GM18873 (cell line): ENCODE measurements around the gene RNASEH1.

Experiments
- ATAC-seq: cut with Tn5 transposase; IDR thresholded peaks from one replicate; pipeline ENCODE4 v1.9.1; 2021; ENCODE audit warnings: mild to moderate bottlenecking, moderate library complexity, moderate number of reproducible peaks; ENCODE audit not compliant: unreplicated experiment, low FRiP score

RNASEH1 gene

GRCh38 chr2:3563521-3563976 lies 5.4 kb upstream of the RNASEH1 start:
- peak; percentile 41 for ATAC-seq

DNA sequence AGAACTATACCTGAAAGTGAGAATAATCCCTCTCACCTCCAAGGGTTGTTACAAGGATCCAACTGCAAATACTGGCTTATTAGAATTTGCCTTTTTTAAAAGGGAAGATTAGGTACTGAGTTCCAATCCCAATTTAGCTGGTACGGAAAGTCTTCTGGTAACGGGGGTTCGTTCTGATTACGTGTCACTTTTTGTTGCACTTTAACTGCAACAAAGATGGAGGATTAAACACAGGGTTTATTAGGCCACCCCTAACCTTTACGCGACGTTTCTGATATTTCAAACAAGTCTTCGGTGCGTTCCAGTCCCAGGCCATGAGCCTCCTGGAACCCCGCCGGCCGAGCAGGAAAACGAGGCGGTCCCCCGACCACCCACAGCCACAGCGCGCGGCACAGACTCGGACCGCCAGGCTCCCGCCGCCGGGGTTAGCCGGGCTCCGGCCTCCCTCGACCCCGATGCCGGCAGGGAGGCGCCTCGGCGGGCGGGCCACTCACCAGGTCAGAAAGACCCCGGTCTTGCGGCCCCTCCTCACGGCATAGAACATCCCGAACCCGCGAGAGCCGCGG lies 411 bp downstream of the RNASEH1 start:
- peak; percentile 24 for ATAC-seq

GRCh38 chr2:3553946-3554345 lies 4.2 kb downstream of the RNASEH1 start:
- no peak for ATAC-seq

- no peak for ATAC-seq
Measured at GRCh38 chr2:3547915-3548314, 10.2 kb downstream of the RNASEH1 start.

DNA sequence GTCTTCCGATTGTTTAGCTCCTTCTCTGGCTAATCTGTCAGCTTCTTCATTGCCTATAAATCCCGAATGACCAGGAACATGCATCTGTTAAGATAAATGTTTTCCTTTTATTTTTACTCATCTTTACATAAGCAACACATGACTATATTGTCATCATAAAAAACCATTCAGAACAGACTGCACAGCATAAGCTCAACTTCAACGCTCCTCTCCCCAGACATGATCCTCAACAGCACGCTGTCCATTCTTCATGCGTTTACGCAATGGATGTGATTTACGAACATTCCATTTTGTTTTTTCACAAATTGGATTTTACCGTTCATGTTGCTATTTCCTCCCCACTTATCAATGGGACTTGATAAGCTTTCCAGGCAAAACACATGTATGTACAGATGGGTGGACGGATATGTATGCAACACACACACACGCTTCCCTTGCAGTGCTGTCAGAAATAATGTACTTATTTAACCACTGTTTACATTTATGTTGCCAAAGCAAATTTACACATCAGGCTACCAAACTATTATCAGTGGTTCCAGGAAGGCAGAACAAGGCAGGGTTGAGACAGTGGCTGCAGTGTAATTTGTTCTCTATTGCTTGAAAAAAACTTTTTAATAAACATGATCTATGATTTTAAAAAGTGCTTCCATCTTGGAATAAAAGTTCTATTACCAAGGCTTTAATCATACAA lies 12.2 kb downstream of the RNASEH1 start:
- no peak for ATAC-seq

GRCh38 chr2:3543023-3543683 lies 15.0 kb downstream of the RNASEH1 start:
- ATAC-seq = no peak

DNA sequence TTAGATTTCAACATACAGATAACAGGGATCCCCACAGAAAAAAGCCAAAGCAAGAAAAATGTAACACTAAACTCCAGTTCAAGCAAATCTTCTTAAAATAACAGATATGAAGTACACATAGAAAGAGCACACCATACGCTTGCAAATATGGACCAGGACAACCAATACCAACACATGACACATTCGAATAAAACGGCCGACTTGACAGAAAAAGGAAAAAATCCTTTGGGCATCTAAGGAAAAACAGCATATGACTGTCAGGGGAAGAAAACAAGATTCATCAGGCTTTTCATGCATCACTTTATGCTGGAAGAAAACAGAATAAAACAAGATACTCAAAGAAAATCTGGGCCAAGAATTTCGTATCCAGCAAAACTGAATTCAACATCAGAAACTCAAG lies 16.0 kb downstream of the RNASEH1 start:
- no peak for ATAC-seq

GRCh38 chr2:3539836-3540235 lies 18.3 kb downstream of the RNASEH1 start:
- ATAC-seq = no peak

GRCh38 chr2:3536682-3537632 lies 21.2 kb downstream of the RNASEH1 start:
- no peak for ATAC-seq

DNA sequence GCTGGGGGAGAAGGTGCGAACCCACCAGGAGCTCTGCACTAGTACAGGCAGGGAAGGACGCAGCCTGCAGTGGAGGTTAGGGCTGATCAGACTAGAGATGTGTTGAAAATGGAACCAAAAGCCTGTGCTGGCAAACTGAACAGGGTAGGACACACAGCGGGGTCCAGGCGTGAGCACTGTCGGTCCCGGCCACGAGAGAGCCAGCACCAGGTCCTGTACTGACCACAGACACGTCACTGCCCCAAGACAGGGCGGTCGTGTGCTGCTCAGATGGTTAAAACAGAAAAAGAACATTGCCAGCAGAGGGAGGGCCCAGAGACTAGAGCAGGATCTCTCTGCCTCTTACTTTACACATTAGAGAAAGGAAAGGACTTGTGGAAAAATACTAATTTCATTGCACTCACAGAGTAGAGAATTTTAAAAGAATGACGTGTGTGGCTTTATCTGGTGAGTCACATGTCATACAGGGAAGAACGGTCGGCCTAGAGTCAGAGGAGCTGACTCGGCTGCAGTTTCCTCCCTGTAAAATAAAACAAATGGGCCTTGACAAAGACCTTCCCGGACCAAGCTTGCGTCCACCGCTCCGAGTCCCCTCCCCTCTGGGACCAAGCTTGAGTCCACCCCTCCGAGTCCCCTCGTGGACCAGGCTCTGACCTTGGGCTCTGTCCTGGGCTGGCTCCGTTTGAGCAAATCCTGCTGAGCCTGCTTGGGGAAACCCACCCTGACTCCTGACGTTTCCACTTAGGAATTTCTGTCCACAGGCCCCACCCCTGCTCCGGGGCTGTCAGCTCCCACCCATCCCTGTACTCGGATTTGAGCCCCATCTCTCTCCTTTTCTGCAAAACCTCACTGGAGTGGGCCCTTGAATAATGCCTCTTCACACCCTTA lies 22.1 kb downstream of the RNASEH1 start:
- ATAC-seq = no peak

- ATAC-seq = no peak
Measured at GRCh38 chr2:3535467-3535793, 22.7 kb downstream of the RNASEH1 start.

DNA sequence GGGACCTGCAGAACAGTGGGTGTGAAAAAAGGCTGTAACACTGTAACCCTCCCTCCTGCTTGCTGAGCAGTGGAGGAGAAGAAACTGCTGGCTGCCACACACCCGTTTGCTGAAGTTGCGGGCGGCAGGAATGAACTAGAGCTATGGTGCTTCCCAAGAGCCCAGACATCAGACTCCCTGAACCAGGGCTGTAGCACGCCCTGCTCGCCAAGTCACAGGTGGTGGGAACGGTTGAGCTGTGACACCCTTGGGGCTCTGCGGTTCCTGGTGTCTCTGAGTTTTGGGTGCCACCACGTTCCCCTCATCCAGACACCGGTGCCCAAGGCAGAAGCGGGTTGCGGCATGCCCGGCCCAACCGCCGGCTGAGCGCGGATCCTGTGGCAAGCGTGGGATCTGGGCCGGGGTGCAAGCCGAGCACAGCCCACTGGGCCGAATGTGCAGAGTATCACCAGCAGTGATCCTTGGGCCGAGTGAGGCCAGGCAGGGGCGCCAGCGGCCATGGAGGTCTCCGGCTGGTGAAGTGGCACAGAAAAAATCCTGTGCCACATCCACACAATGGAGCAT lies 23.8 kb downstream of the RNASEH1 start:
- no peak for ATAC-seq

GRCh38 chr2:3533836-3534235 lies 24.3 kb downstream of the RNASEH1 start:
- no peak for ATAC-seq

GRCh38 chr2:3532941-3533340 lies 25.2 kb downstream of the RNASEH1 start:
- no peak for ATAC-seq

- no peak for ATAC-seq
Measured at GRCh38 chr2:3529316-3530025, 28.7 kb downstream of the RNASEH1 start.

- ATAC-seq = no peak
Measured at GRCh38 chr2:3527886-3528785, 30.0 kb downstream of the RNASEH1 start.

GRCh38 chr2:3526871-3527270 lies 31.3 kb downstream of the RNASEH1 start:
- no peak for ATAC-seq

DNA sequence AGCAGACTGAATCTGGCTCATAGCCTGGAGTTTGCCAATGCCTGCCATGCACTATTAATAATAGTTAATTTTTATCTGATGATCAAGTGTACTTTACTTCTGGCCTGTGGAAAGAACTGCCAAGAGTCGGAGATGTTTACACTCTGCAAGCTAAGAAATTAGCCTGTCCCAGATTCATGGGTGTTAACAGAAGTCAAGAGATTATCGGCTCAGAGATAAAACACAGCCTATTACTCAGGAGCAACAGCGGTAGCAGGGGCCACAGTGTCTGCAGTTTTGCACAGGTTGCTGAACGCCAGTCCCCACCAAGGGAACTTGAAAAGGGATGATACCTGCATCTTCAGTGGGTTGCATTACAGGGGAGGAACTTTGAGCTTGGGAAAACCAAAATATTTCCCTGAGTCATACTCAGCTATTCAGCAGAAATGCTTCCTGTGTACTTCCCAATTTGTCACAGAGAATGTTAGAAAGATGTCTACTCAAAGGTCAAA lies 34.5 kb downstream of the RNASEH1 start:
- ATAC-seq = no peak
